ENCODE data around the gene GREM1. TPM values are rescaled to one million over a fixed set of nuclear protein-coding genes. Genes with fewer than 3 reads are reported as not detected.

The GREM1 gene
- total and polyA plus RNA-seq, 2 of the 8 experiments (the other 6 are each of a cell fraction or from before 2014, with no cell fraction given) = 0.12 to 1.1 TPM

- Histone ChIP-seq H3K79me2 (ENCODE audit: control insufficient read depth in 1 of 2, insufficient read depth in 2 of 2, low read length in 2 of 2) (no peaks in the 10 kb centered on the region), H4K5ac (ENCODE audit: insufficient read length, low read depth, low read length) (no peak overlapping the region), H2AFZ (ENCODE audit: low read length) (no peak overlapping the region), H3K27ac (ENCODE audit: low read depth, low read length) (no peak overlapping the region), H3K27me3 (replicated peaks in 1 of 4; ENCODE audit: control insufficient read depth in 3 of 4, extremely low read depth in 1 of 4, insufficient read depth in 3 of 4, low read length in 3 of 4) (no peaks in the 10 kb centered on the region; a peak in 1 of 7 replicates), H2BK12ac (ENCODE audit: low read depth, low read length) (no peak overlapping the region), H2AK5ac (ENCODE audit: low read depth, low read length) (no peak overlapping the region), H2BK5ac (ENCODE audit: low read depth, low read length) (no peak overlapping the region), H2BK120ac (replicated peaks; ENCODE audit: low read depth, low read length) (no peak overlapping the region), H3K4ac (replicated peaks; ENCODE audit: insufficient read length, low read depth, low read length) (no peak overlapping the region), H3K14ac (ENCODE audit: insufficient read length) (no peak overlapping the region), H3K18ac (ENCODE audit: extremely low read depth, low read length) (no peak overlapping the region), H3K4me2 (ENCODE audit: insufficient read depth in 1 of 2, low read depth in 2 of 2, low read length in 2 of 2) (no peak overlapping the region), H3K23ac (ENCODE audit: insufficient read length) (no peak overlapping the region), H4K91ac (replicated peaks; ENCODE audit: insufficient read length, low read length) (no peak overlapping the region), H3K9me3 (ENCODE audit: insufficient read depth in 2 of 2, low read depth in 1 of 2, low read length in 1 of 2) (no peaks in the 10 kb centered on the region), H3K79me1 (ENCODE audit: low read depth, low read length) (no peaks in the 10 kb centered on the region), H4K8ac (ENCODE audit: extremely low read depth, insufficient read depth, low read length) (no peak overlapping the region), H3K4me3 (ENCODE audit: extremely low read depth in 1 of 4, insufficient read depth in 2 of 4, low read depth in 3 of 4, low read length in 4 of 4) (no peak overlapping the region), H3K23me2 (ENCODE audit: low read depth, low read length) (peaks cover 2% of the 10 kb centered on the region), H4K20me1 (replicated peaks in 1 of 2; ENCODE audit: control insufficient read depth in 1 of 2, insufficient read depth in 2 of 2, low read length in 2 of 2) (no peaks in the 10 kb centered on the region), H3K36me3 (ENCODE audit: control insufficient read depth in 2 of 4, insufficient read depth in 4 of 4, low read length in 3 of 4) (no peaks in the 10 kb centered on the region), H3K4me1 (replicated peaks in 1 of 4; ENCODE audit: control insufficient read depth in 3 of 4, insufficient read depth in 4 of 4, low read length in 3 of 4) (peaks cover 0 to 11% (median 6%) of the 10 kb centered on the region in 4 experiments; a peak in 5 of 7 replicates), H2BK20ac (ENCODE audit: low read length) (no peak overlapping the region), H2BK15ac (ENCODE audit: low read length) (no peak overlapping the region), H3K9ac (replicated peaks in 1 of 4; ENCODE audit: extremely low read depth in 1 of 4, low read depth in 3 of 4, low read length in 3 of 4) (no peak overlapping the region), H3K56ac (replicated peaks; ENCODE audit: insufficient read length, low read depth, low read length) (no peak overlapping the region)
- DNase-seq (ENCODE audit: low read depth in 1 of 2, low spot score in 2 of 2) (no peak), FAIRE-seq (no peak)
- CTCF ChIA-PET (ENCODE audit: partially characterized antibody) = no interaction called here
- POLR2A ChIA-PET (ENCODE audit: partially characterized antibody) = no interaction called here
- WGBS, 2 experiments (ENCODE audit: extremely low coverage in 1 of 2, insufficient coverage in 1 of 2, insufficient read length in 1 of 2, insufficient replicate concordance in 2 of 2, low coverage in 1 of 2, low lambda C conversion rate in 2 of 2, missing lambda C conversion rate in 1 of 2) = 80% methylated on average over 3 of the region's 3 CpGs; no CpG with 5 or more reads in 1 of the 2 experiments
- no peak for TF ChIP-seq JUN (IDR thresholded peaks at IDR 0.05; ENCODE audit: low read depth, low read length)
- TF ChIP-seq POLR2A (IDR thresholded peaks at IDR 0.05; ENCODE audit: control extremely low read depth in 1 of 2, low read depth in 2 of 2, low read length in 2 of 2) = no peak
Observed at GRCh38 chr15:32733281-32733680, 15.5 kb downstream of the GREM1 start.

Measured in H1 (cell line).